Measurements from ENCODE around the gene MGARP. TPM values are rescaled to one million over a fixed set of nuclear protein-coding genes. Genes with fewer than 3 reads are reported as not detected.

Gene MGARP
- total and polyA plus RNA-seq, 9 of the 15 experiments (the other 6 are each of a cell fraction or from before 2014, with no cell fraction given) = 0.11 to 0.45 (median 0.23) TPM; not detected in 4

- TF ChIP-seq PRDM10 (IDR thresholded peaks at IDR 0.05; ENCODE audit: partially characterized antibody) = peak; percentile 13
- TF ChIP-seq POLR2H (tag; IDR thresholded peaks at IDR 0.05; ENCODE audit: low read depth) = peak; percentile 83
- TF ChIP-seq CTBP1 (IDR thresholded peaks at IDR 0.05; ENCODE audit: borderline replicate concordance) = peak; percentile 80; the same call in 1 of the 2 replicates
- no peak for TF ChIP-seq ARID2 (IDR thresholded peaks at IDR 0.05)
- peak in 1 of 2 experiments; percentile 84; a peak in 2 of 4 replicates for TF ChIP-seq UBTF (IDR thresholded peaks at IDR 0.05; ENCODE audit: borderline replicate concordance in 1 of 2, low read depth in 2 of 2, low read length in 2 of 2)
- TF ChIP-seq ZNF134 (CRISPR knock-in tag; conservative IDR thresholded peaks at IDR 0.05) = no peak
- TF ChIP-seq SMAD4 (CRISPR knock-in tag; conservative IDR thresholded peaks at IDR 0.05) = peak; percentile 68
- peak; percentile 93 for TF ChIP-seq SAP30 (IDR thresholded peaks at IDR 0.05; ENCODE audit: borderline replicate concordance, insufficient read depth, low read depth, low read length, poor library complexity, severe bottlenecking)
- TF ChIP-seq ZNF41 (CRISPR knock-in tag; conservative IDR thresholded peaks at IDR 0.05) = no peak
- peak; percentile 87 for TF ChIP-seq FOXP1 (CRISPR knock-in tag; IDR thresholded peaks at IDR 0.05)
- TF ChIP-seq BCLAF1 (IDR thresholded peaks at IDR 0.05; ENCODE audit: borderline replicate concordance in 1 of 2, control insufficient read depth in 1 of 2, low read depth in 2 of 2, low read length in 1 of 2) = no peak; a peak in 1 of 4 replicates
- TF ChIP-seq ZNF740 (CRISPR knock-in tag; IDR thresholded peaks at IDR 0.05) = peak; percentile 61; the same call in 1 of the 2 replicates
- no peak for TF ChIP-seq ZNF740 (tag; IDR thresholded peaks at IDR 0.05)
- peak; percentile 37 for TF ChIP-seq CCNT2 (IDR thresholded peaks at IDR 0.05; ENCODE audit: borderline replicate concordance, extremely low read depth, insufficient read length, low read depth, low read length)
- TF ChIP-seq ZBTB17 (CRISPR knock-in tag; IDR thresholded peaks at IDR 0.05) = 0 out of 2 replicates have a peak, but pooled peaks have one; percentile 18
Observed at GRCh38 chr4:139301113-139301820, 21.2 kb upstream of the MGARP start, which contains the start of gene NAA15 (continued).

Measured in K562 (cell line).